T-helper 1 cell treated with Interleukin-12 subunit alpha and Interleukin-12 subunit beta and Interleukin-4 antibody, amounts not matched to agents 30 μg/mL and 1 μg/mL, for 36 hours (primary cell): ENCODE data around the gene CGB1.
"Not testable (repeated sequence)": the region's sequence is repeated elsewhere in the genome, so short reads cannot be mapped to it uniquely, and the experiment has no call there.

Experiments
- H3K27ac Mint-ChIP-seq: one replicate; pipeline ENCODE4 v1.8.0; 2021; ENCODE audit warnings: mild to moderate bottlenecking, mixed read lengths
- H3K27me3 Mint-ChIP-seq: one replicate; pipeline ENCODE4 v1.8.0; 2021; ENCODE audit warnings: low read depth, mixed read lengths
- H3K36me3 Mint-ChIP-seq: one replicate; pipeline ENCODE4 v1.8.0; 2021; ENCODE audit warnings: low read depth, mixed read lengths
- H3K4me1 Mint-ChIP-seq: one replicate; pipeline ENCODE4 v1.8.0; 2021; ENCODE audit warnings: low read depth, mixed read lengths
- H3K4me3 Mint-ChIP-seq: one replicate; pipeline ENCODE4 v1.8.0; 2021; ENCODE audit warnings: mild to moderate bottlenecking, moderate library complexity, mixed read lengths
- H3K9me3 Mint-ChIP-seq: one replicate; pipeline ENCODE4 v1.8.0; 2021; ENCODE audit warnings: mixed read lengths

The CGB1 gene

DNA sequence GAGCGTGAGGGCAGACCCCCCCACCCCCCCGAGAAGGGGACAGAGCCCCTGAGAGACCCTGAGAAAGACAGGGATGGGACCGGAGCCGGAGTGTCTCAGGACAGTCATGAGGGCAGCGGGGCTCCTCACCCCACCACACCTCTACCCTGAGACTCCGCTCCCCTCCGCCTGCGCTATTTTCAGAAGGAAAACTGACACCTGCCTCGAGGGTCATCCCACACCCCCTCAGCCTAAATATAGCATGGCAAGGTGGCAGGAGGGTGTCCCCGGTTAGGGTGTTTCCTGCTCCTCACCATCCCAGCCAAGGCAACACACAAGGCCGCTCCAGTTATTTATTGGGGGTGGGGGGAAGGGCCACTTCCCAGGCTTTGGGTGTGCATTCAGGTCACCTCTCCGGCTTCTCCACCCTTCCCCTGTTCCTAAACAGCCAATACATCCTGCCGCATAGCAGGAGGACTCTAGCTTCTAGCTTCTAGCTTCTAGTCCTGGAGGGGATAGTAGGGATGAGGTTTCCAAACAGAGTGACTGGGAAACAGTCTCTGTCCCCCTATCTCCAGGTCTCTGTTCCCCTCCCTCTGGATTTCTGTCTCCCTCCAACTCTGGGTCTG is 29.3 kb upstream of the CGB1 start:
- no peak overlapping the region for H3K4me3 Mint-ChIP-seq
- peaks cover 73% of the 10 kb centered on the region for H3K27me3 Mint-ChIP-seq
- H3K36me3 Mint-ChIP-seq, result no peaks in the 10 kb centered on the region
- H3K9me3 Mint-ChIP-seq, result no peaks in the 10 kb centered on the region
- no peaks in the 10 kb centered on the region for H3K4me1 Mint-ChIP-seq
- no peak overlapping the region for H3K27ac Mint-ChIP-seq

- H3K4me1 Mint-ChIP-seq, result no peaks in the 10 kb centered on the region
- no peak within 1 kb of the TSS for H3K4me3 Mint-ChIP-seq
- H3K27me3 Mint-ChIP-seq, result peaks cover 69% of the 10 kb centered on the region
- H3K36me3 Mint-ChIP-seq, result no peaks in the 10 kb centered on the region
- H3K27ac Mint-ChIP-seq, result no peak within 1 kb of the TSS
- H3K9me3 Mint-ChIP-seq, result no peaks in the 10 kb centered on the region
Measured at GRCh38 chr19:49064768-49065611, 28.3 kb upstream of the CGB1 start, which contains the start of gene NTF4. Gene NTF4, minus strand, starts transcription at chr19:49064818. Its CDS starts 2,821 bp downstream, at chr19:49061997.

DNA sequence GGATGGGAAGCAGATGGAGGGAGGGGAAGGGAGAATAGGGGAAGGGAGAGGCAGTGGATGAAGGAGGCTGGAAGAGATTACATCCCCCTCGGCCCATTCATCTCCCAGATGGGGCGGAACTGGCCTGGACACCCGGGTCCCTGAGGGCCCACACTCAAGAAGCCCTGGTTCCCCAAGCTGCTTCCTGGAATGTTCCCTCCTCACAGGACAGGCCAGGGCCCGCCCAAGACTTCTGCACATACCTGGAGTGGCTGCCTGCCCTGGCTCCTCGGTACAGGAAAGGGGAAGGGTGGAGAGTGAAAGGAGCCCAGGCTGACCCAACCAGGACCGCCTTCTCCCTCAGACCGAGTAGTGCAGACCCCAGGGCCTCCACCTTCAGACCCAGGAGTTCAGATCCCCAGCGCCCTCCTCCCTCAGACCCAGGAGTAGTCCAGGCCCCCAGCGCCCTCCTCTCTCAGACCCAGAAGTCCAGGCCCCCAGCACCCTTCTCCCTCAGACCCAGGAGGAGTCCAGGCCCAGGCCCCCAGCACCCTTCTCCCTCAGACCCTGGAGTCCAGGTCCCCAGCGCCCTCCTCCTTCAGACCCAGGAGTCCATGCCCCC is 27.4 kb upstream of the CGB1 start:
- Mint-ChIP-seq H3K9me3 (no peaks in the 10 kb centered on the region), H3K27me3 (peaks cover 69% of the 10 kb centered on the region), H3K4me1 (no peaks in the 10 kb centered on the region), H3K27ac (no peak overlapping the region), H3K4me3 (no peak overlapping the region), H3K36me3 (no peaks in the 10 kb centered on the region)

DNA sequence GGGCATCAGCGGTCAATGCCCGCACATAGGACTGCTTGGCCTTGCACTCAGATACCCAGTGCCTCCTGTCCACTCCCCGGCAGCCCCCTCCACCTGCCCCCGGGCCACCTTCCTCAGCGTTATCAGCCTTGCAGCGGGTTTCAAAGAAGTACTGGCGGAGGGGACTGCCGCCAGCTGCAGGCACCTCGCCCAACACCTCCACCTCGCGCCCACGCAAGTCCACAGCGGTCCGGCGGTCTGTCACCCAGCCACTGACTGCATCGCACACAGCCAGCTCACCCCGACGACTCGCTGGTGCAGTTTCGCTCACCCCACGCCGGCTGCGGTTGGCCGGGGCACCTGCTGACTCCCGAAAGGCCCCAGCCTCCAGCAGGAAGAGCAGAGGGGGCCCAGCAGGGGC is 24.8 kb upstream of the CGB1 start:
- H3K4me3 Mint-ChIP-seq, result no peak overlapping the region
- H3K27me3 Mint-ChIP-seq, result peaks cover 72% of the 10 kb centered on the region
- no peak overlapping the region for H3K27ac Mint-ChIP-seq
- H3K9me3 Mint-ChIP-seq, result no peaks in the 10 kb centered on the region
- no peaks in the 10 kb centered on the region for H3K36me3 Mint-ChIP-seq
- peaks cover 9% of the 10 kb centered on the region for H3K4me1 Mint-ChIP-seq

DNA sequence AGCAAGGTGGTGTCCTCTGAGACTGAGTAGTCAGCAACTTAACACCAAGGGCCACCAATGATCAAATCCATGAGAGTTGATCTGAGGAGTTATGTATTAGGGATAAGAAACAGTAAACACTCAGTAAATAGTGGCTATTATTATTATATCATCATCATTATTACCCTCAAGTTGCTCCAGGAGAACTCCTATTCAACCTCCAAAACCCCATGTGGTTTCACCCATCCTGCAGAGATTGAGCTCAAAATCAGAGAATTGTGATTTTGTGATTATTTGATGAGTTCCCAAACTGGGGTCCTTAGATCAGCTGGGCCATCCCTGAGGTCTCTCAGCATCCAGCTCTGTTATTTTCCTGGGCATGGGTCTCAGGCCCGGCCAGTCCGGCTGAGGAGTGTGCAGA is 24.3 kb upstream of the CGB1 start:
- H3K36me3 Mint-ChIP-seq, result no peaks in the 10 kb centered on the region
- H3K27me3 Mint-ChIP-seq, result peaks cover 72% of the 10 kb centered on the region
- H3K4me3 Mint-ChIP-seq, result no peak overlapping the region
- no peaks in the 10 kb centered on the region for H3K9me3 Mint-ChIP-seq
- H3K4me1 Mint-ChIP-seq, result peaks cover 12% of the 10 kb centered on the region
- no peak overlapping the region for H3K27ac Mint-ChIP-seq

DNA sequence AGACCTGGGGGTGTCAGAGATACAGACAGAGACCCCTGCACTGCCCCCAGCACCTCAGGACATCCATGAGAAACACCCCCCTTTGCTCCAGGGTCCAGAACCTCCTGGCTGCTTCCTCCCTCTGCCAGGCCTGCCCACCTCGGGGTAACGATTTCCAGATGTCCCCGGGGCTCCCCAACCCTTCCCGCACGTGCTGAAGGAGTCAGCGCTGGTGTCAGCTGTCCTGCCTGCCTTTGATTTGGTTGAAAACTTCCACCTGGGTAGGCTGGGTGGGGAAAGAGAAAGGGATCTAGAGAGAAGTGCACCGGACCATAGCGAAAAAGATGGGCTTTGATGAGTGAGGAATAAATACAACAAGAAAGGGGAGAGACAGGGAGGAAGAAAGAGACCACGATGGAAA is 22.4 kb upstream of the CGB1 start:
- Mint-ChIP-seq H3K9me3 (no peaks in the 10 kb centered on the region), H3K27ac (no peak overlapping the region), H3K4me1 (peaks cover 12% of the 10 kb centered on the region), H3K27me3 (peaks cover 67% of the 10 kb centered on the region), H3K36me3 (no peaks in the 10 kb centered on the region), H3K4me3 (no peak overlapping the region)

DNA sequence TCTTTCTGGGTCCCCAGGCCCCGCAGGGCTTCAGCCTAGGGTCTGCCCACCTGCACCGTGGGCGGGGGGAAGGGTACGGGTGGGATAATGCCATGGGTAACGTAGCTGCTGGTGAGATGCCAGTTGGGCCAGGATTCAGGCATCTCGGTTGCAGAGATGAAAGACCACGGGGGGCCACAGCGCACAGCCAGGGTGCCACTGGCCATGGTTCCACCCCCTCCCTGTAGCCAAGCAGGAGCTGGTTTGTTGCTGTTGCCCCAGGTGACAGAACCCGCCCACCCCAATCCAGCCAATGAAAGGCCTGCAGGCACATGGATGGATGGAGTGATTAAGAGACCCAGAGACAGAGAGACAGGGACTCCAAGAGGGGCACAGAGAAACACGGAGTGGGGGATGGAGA is 21.9 kb upstream of the CGB1 start:
- no peak overlapping the region for H3K4me3 Mint-ChIP-seq
- peaks cover 12% of the 10 kb centered on the region for H3K4me1 Mint-ChIP-seq
- H3K27ac Mint-ChIP-seq, result no peak overlapping the region
- H3K36me3 Mint-ChIP-seq, result no peaks in the 10 kb centered on the region
- peaks cover 63% of the 10 kb centered on the region for H3K27me3 Mint-ChIP-seq
- H3K9me3 Mint-ChIP-seq, result no peaks in the 10 kb centered on the region

GRCh38 chr19:49057636-49058234 is 21.0 kb upstream of the CGB1 start, which contains the start of gene CGB7:
Gene CGB7, minus strand, starts transcription at chr19:49057749. Its CDS starts 2,374 bp downstream, at chr19:49055375.
- Mint-ChIP-seq H3K9me3 (no peaks in the 10 kb centered on the region), H3K27ac (no peak within 1 kb of the TSS), H3K36me3 (no peaks in the 10 kb centered on the region), H3K4me3 (peak within 1 kb of the TSS; percentile 74), H3K4me1 (peaks cover 12% of the 10 kb centered on the region), H3K27me3 (peaks cover 56% of the 10 kb centered on the region)

DNA sequence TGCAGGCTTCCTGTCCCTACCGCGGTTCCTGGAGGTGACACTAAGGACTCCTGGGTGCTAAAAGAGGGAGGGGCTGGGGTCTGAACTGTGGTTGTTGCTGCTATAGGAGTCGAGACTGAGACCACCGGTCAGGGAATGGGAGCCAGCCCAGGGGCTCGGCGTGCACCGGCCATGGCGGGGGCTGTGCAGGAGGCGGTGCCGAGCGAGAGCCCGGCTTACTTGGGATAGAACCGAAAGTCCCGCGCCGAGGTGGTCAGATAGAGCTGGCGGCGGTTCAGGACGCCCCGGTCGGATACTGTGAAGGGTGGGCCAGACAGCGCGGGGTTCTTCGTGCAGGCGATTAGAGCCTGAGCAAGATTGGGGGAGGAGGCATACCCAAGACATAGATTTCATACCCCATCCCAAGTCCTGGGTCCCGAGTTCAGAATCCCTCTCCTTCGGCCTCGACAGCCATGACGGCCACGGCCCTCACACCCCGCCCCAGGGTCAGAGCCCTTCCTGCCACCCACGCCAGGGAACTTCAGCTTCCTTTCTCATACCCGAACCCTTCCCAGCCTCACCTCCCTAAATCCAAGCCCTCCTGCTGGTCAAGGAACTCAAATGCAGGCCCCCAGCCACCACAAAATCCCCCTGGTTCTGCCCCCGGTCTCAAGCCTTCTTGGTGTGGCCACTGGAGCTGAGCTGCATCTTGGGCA is 20.4 kb upstream of the CGB1 start:
- peaks cover 12% of the 10 kb centered on the region for H3K4me1 Mint-ChIP-seq
- peak overlapping the region; percentile 74 for H3K4me3 Mint-ChIP-seq
- H3K27me3 Mint-ChIP-seq, result peaks cover 56% of the 10 kb centered on the region
- H3K9me3 Mint-ChIP-seq, H3K36me3 Mint-ChIP-seq, H3K27ac Mint-ChIP-seq: not testable (repeated sequence)

- H3K36me3 Mint-ChIP-seq, result no peaks in the 10 kb centered on the region
- no peaks in the 10 kb centered on the region for H3K9me3 Mint-ChIP-seq
- H3K27ac Mint-ChIP-seq, result no peak overlapping the region
- H3K4me3 Mint-ChIP-seq, result peak overlapping the region; percentile 74
- H3K4me1 Mint-ChIP-seq, result peaks cover 12% of the 10 kb centered on the region
- peaks cover 56% of the 10 kb centered on the region for H3K27me3 Mint-ChIP-seq
Measured at GRCh38 chr19:49056101-49056901, 19.6 kb upstream of the CGB1 start.

DNA sequence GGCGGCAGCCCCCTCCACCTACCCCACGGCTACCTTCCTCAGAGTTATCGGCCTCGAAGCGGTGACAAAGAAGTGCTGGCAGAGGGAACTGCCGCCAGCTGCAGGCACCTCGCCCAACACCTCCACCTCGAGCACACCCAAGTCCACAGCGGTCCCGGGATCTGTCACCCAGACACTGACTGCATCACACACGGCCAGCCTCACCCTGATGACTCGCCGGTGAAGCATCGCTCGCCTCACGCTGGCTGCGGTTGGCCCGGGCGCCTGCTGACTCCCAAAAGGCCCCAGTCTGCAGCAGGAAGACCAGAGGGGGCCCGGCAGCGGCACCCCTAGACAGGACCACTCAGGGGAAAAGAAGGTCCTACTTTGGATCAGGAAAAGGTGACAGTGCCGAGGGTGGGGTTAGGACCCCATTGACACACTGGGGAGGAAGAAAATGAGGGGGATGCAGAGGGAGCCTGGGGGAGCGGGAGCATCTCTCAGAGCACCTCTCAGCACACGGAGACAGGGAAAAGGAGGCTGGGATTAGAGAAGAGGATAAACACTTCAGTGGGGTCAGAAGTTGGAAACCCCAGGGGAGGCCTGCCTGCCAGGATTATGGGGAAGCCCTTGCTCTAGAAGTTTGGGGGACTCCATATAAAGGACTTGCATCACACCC is 13.8 kb upstream of the CGB1 start:
- H3K4me3 Mint-ChIP-seq, H3K36me3 Mint-ChIP-seq, H3K4me1 Mint-ChIP-seq, H3K27me3 Mint-ChIP-seq, H3K9me3 Mint-ChIP-seq, H3K27ac Mint-ChIP-seq: not testable (repeated sequence)

DNA sequence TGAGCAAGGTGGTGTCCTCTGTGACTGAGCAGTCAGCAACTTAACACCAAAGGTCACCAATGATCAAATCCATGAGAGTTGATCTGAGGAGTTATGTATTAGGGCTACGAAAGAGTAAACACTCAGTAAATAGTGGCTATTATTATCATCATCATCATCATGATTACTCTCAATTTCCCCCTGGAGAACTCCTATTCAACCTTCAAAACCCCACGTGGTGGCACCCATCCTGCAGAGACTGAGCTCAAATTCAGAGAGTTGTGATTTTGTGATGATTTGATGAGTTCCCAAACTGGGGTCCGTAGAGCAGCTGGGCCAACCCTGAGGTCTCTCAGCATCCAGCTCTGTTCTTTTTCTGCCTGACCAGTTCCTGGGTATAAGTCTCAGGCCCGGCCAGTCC is 13.1 kb upstream of the CGB1 start:
- not testable (repeated sequence) for H3K9me3 Mint-ChIP-seq, H3K27ac Mint-ChIP-seq, H3K36me3 Mint-ChIP-seq, H3K27me3 Mint-ChIP-seq, H3K4me3 Mint-ChIP-seq, H3K4me1 Mint-ChIP-seq

DNA sequence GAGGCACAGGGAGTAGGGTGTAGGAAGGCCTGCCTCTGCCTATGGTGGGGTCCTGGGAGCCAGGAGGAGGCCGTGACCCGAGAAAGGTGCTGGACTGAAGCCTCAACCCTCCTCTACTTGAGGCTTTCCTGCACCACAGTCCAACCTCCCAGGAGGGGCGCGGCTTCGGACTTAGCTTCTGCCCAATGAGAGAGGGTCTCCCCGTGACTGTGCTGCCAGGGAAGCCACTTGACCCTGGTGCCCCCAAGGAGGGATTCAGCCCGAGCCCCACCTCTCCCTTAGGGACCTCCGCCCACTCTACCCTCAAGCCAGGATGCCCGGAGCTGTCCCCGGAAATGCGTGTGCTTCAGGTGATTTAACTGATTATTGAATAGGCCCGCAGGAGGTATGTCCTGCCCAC is 12.3 kb upstream of the CGB1 start, which contains the start of gene CGB8:
CGB8 (minus strand) TSS at position 101 of the 400 bp plus-strand sequence. CDS start 372 bp downstream, outside the sequence.
- not testable (repeated sequence) for H3K27me3 Mint-ChIP-seq, H3K4me1 Mint-ChIP-seq, H3K9me3 Mint-ChIP-seq, H3K27ac Mint-ChIP-seq, H3K36me3 Mint-ChIP-seq, H3K4me3 Mint-ChIP-seq
